PFSK-1 (cell line): ENCODE data around the gene NET1.

Experiments
- POLR2AphosphoS5 ChIP-seq: IDR thresholded peaks from 2 replicates; pipeline ENCODE4 v1.6.1; 2012; ENCODE audit warnings: low read depth, mild to moderate bottlenecking, control low read depth, low read length, moderate library complexity
- SIN3A ChIP-seq: IDR thresholded peaks from 2 replicates; pipeline ENCODE4 v1.6.1; 2012; ENCODE audit warnings: mild to moderate bottlenecking, low read length, moderate library complexity, borderline replicate concordance; ENCODE audit not compliant: insufficient read depth
- TAF1 ChIP-seq: IDR thresholded peaks from 2 replicates; pipeline ENCODE4 v1.6.1; 2012; ENCODE audit warnings: low read length, control low read depth, borderline replicate concordance; ENCODE audit not compliant: insufficient read depth
- TF ChIP-seq, protein P1 (sequence below), 2 experiments: IDR thresholded peaks; 2 replicates each; pipeline versions ENCODE4 v1.6.1 to v1.8.0; 2011 to 2012; ENCODE audit warnings: low read depth in 2 of 2, low read length in 2 of 2, control low read depth in 1 of 2, inconsistent platforms in 1 of 2, mild to moderate bottlenecking in 1 of 2, moderate library complexity in 1 of 2; ENCODE audit not compliant: insufficient read depth in 1 of 2

DNA sequence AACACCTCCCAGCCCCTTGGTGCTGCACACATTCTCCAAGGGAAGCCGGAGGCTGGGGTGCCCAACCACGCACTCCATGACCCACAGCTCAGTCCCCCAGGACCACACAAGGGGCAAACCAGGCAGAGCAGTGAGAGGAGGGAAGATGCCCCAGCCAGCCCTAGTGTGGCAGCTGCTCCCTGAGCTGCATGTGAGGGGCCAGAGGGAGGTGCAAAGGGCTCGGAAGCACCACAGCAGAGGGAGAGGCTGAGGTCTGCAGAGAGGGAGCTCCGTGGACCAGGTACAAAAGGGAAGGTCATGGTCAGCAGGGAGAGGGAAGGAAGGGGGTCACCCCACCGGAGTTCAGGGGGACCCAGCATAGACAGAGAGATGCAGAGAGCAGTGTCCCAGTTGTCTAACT lies 88.6 kb downstream of the NET1 start:
- no peak for TF ChIP-seq POLR2AphosphoS5
- TF ChIP-seq, protein P1, sequence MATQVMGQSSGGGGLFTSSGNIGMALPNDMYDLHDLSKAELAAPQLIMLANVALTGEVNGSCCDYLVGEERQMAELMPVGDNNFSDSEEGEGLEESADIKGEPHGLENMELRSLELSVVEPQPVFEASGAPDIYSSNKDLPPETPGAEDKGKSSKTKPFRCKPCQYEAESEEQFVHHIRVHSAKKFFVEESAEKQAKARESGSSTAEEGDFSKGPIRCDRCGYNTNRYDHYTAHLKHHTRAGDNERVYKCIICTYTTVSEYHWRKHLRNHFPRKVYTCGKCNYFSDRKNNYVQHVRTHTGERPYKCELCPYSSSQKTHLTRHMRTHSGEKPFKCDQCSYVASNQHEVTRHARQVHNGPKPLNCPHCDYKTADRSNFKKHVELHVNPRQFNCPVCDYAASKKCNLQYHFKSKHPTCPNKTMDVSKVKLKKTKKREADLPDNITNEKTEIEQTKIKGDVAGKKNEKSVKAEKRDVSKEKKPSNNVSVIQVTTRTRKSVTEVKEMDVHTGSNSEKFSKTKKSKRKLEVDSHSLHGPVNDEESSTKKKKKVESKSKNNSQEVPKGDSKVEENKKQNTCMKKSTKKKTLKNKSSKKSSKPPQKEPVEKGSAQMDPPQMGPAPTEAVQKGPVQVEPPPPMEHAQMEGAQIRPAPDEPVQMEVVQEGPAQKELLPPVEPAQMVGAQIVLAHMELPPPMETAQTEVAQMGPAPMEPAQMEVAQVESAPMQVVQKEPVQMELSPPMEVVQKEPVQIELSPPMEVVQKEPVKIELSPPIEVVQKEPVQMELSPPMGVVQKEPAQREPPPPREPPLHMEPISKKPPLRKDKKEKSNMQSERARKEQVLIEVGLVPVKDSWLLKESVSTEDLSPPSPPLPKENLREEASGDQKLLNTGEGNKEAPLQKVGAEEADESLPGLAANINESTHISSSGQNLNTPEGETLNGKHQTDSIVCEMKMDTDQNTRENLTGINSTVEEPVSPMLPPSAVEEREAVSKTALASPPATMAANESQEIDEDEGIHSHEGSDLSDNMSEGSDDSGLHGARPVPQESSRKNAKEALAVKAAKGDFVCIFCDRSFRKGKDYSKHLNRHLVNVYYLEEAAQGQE (IDR thresholded peaks at IDR 0.05; ENCODE audit: insufficient read depth in 1 of 2, low read depth in 2 of 2, low read length in 2 of 2), result no peak
- no peak for TF ChIP-seq TAF1
- no peak for TF ChIP-seq SIN3A
